ENCODE results near the gene RIPPLY1. TPM values are rescaled to one million over a fixed set of nuclear protein-coding genes. Genes with fewer than 3 reads are reported as not detected.
"Not testable (repeated sequence)": the region's sequence is repeated elsewhere in the genome, so short reads cannot be mapped to it uniquely, and the experiment has no call there.

Gene RIPPLY1
- polyA plus RNA-seq, 1 experiment: 0.06 TPM

DNA sequence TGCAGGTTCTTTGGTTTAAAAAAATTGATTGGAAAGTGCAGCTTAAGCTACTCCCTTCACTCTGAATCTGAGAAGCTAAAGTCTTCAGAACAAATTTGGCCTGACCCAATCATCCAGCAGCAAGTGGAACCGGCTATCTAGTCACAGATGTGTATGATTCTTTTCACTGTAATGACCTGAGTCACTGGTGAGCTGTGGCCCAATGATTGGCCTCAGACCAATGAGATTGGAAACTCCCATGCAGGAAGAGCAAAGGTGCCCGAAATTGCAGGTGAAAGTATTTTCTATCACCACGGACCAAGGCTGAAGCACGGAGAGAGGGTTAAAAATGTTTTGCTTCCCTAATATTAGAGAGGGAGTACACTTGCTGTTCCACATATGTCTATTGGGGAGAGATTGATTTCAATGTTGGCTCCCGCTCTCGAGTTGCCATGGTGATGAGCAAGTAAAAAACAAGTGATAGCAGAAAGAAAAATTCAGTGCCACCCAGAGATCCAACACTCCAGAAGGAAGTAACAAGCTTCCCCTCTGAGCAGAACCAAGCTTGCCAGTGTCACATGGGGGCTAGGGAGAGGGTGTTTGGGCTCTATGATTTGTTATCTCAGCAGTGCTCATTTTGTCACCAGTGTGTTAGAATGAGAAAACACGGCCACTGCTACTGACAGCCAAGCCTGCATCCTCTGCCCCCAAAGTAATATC is 11.2 kb downstream of the RIPPLY1 start:
- CTCF ChIA-PET: interaction anchor here (0.5 to 2.2 kb wide), 4 partner anchors 9 to 258 kb away, joined by 3 to 6 read pairs (median 4); no protein-coding TSS in a partner anchor
- POLR2A ChIA-PET: no interaction called here
- Histone ChIP-seq H3K4me3 (ENCODE audit: low read depth, low read length) (no peak overlapping the region), H3K27me3 (ENCODE audit: control insufficient read depth, insufficient read depth, low read length) (no peaks in the 10 kb centered on the region), H3K36me3 (ENCODE audit: control insufficient read depth, insufficient read depth, low read length) (no peaks in the 10 kb centered on the region)
- DNase-seq (ENCODE audit: low read depth): no peak
- TF ChIP-seq, protein P1, sequence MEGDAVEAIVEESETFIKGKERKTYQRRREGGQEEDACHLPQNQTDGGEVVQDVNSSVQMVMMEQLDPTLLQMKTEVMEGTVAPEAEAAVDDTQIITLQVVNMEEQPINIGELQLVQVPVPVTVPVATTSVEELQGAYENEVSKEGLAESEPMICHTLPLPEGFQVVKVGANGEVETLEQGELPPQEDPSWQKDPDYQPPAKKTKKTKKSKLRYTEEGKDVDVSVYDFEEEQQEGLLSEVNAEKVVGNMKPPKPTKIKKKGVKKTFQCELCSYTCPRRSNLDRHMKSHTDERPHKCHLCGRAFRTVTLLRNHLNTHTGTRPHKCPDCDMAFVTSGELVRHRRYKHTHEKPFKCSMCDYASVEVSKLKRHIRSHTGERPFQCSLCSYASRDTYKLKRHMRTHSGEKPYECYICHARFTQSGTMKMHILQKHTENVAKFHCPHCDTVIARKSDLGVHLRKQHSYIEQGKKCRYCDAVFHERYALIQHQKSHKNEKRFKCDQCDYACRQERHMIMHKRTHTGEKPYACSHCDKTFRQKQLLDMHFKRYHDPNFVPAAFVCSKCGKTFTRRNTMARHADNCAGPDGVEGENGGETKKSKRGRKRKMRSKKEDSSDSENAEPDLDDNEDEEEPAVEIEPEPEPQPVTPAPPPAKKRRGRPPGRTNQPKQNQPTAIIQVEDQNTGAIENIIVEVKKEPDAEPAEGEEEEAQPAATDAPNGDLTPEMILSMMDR (IDR thresholded peaks at IDR 0.05; ENCODE audit: insufficient read depth, low read depth, low read length): no peak

- Histone ChIP-seq H3K36me3 (ENCODE audit: control insufficient read depth, insufficient read depth, low read length) (no peaks in the 10 kb centered on the region), H3K27me3 (ENCODE audit: control insufficient read depth, insufficient read depth, low read length) (no peaks in the 10 kb centered on the region), H3K4me3 (ENCODE audit: low read depth, low read length) (no peak overlapping the region)
- DNase-seq (ENCODE audit: low read depth): no peak
- ChIA-PET CTCF (no interaction called here), POLR2A (no interaction called here)
- TF ChIP-seq, protein P1 (IDR thresholded peaks at IDR 0.05; ENCODE audit: insufficient read depth, low read depth, low read length): no peak
Observed at GRCh38 chrX:106889468-106889867, 13.7 kb downstream of the RIPPLY1 start.

- TF ChIP-seq, protein P1 (IDR thresholded peaks at IDR 0.05; ENCODE audit: insufficient read depth, low read depth, low read length): no peak
- H3K36me3 ChIP-seq (ENCODE audit: control insufficient read depth, insufficient read depth, low read length): peaks cover 3% of the 10 kb centered on the region
- H3K4me3 ChIP-seq (ENCODE audit: low read depth, low read length): no peak overlapping the region
- DNase-seq (ENCODE audit: low read depth): no peak
- no peaks in the 10 kb centered on the region for H3K27me3 ChIP-seq (ENCODE audit: control insufficient read depth, insufficient read depth, low read length)
- POLR2A ChIA-PET: no interaction called here
- CTCF ChIA-PET: interaction anchor here (1.8 kb wide), 1 partner anchor 11 kb away, joined by 4 read pairs; no protein-coding TSS in a partner anchor
Observed at GRCh38 chrX:106875151-106875550, 28.0 kb downstream of the RIPPLY1 start.

- Histone ChIP-seq H3K27me3 (ENCODE audit: control insufficient read depth, insufficient read depth, low read length) (no peaks in the 10 kb centered on the region), H3K4me3 (ENCODE audit: low read depth, low read length) (no peak overlapping the region), H3K36me3 (ENCODE audit: control insufficient read depth, insufficient read depth, low read length) (peaks cover 3% of the 10 kb centered on the region)
- DNase-seq (ENCODE audit: low read depth): no peak
- ChIA-PET CTCF (interaction anchor here (1.3 to 1.8 kb wide), 2 partner anchors 10 to 17 kb away, joined by 3 to 4 read pairs; no protein-coding TSS in a partner anchor), POLR2A (no interaction called here)
- TF ChIP-seq, protein P1 (IDR thresholded peaks at IDR 0.05; ENCODE audit: insufficient read depth, low read depth, low read length): peak; percentile 42
Observed at GRCh38 chrX:106874075-106874474, 29.1 kb downstream of the RIPPLY1 start.

DNA sequence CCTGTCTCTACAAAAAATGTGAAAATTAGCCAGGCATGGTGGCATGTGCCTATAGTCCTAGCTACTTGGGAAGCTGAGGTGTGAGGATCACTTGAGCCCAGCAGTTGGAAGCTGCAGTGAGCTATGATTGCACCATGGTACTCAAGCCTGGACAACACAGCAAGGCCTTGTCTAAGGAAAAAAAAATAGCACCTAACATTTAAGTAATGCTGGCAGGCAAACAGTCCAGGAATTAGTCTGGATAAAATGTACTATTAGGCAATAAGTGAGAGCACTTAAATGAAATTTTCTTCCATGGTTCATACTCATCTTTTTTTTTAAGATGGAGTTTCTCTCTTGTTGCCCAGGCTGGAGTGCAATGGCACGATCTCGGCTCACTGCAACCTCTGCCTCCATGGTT is 30.3 kb downstream of the RIPPLY1 start:
- H3K4me3 ChIP-seq (ENCODE audit: low read depth, low read length); H3K36me3 ChIP-seq (ENCODE audit: control insufficient read depth, insufficient read depth, low read length); POLR2A ChIA-PET; H3K27me3 ChIP-seq (ENCODE audit: control insufficient read depth, insufficient read depth, low read length); DNase-seq (ENCODE audit: low read depth): not testable (repeated sequence)
- CTCF ChIA-PET: interaction anchor here (2.0 kb wide), 1 partner anchor 10 kb away, joined by 6 read pairs; no protein-coding TSS in a partner anchor
